ENCODE measurements around the gene CRYBB1.

CRYBB1 gene

DNA sequence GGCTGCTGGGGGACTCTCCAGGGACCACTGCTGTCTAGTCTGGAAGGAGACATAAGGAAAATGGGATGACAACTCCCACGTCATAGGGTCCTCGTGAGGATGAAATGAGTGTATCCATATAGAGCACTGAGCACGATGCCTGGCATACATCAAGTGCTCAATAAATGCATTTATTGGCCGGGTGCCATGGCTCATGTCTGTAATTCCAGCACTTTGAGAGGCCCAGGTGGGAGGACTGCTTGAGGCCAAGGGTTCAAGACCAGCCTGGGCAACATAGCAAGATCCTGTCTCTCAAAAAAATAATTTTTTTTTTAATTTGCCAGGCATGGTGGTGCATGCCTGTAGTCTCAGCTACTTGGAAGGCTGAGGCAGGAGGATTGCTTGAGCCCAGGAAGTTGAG lies 15.7 kb downstream of the CRYBB1 start:
- DNase-seq: no peak

- no peak for DNase-seq
Measured at GRCh38 chr22:26601726-26602125, 16.1 kb downstream of the CRYBB1 start.

DNA sequence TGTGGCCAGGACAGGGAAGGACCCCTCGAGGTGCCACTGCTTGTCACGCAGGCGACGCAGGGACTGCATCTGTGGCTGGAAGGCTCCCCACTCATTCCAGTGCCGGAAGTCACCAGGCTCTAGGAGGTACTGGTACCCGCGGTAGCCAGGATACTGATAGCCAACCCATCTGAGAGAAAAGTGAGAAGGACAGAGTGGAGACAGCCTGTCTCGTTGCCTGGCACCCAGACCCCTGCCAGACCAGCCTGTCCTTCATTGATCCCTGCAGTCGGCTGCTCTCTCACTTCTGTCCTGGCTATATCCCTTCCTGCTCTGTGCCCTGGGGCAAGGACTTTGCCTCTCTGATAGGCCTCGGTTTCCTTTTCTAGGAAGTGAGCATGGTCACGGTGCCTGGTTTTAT lies 18.3 kb downstream of the CRYBB1 start:
- no peak for DNase-seq

- DNase-seq: no peak
Measured at GRCh38 chr22:26597480-26597879, 20.3 kb downstream of the CRYBB1 start.

DNA sequence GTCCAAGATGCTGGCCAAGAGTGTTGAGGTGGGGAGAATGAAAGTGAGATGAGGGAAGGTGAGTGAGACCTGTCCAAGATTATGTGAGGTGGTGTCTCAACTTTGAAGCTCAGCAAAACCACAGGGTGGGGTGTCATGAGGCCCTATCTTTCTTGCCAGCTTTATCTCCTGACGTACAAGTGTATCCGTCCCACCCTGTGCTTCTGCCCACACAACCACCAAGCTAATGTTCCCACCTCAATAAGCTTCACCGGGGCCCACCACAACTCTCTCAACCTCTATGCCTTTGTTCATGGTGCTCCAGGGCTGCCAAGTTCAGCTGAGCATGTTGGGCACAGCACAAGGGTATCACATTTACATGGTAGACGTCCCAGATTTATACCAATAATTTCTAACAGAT lies 20.8 kb downstream of the CRYBB1 start:
- peak; percentile 35 for DNase-seq

DNA sequence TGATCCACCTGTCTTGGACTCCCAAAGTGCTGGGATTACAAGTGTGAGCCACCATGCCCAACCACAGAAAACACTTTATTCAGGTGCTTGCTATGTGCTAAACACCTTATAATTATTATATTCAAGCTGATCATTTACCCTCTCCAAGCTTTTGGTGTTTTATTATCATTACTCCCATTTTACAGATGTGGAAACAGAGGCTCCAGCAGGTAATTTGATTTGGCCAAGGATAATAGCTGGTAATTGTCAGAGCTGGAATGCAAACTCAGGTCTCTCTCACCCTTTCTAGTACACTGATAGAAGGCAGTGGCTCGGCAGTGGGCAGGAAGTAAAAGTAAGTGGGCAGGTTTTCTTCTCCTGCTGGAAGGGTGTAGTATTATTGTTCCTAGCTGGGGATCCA lies 24.1 kb downstream of the CRYBB1 start:
- DNase-seq: no peak

DNA sequence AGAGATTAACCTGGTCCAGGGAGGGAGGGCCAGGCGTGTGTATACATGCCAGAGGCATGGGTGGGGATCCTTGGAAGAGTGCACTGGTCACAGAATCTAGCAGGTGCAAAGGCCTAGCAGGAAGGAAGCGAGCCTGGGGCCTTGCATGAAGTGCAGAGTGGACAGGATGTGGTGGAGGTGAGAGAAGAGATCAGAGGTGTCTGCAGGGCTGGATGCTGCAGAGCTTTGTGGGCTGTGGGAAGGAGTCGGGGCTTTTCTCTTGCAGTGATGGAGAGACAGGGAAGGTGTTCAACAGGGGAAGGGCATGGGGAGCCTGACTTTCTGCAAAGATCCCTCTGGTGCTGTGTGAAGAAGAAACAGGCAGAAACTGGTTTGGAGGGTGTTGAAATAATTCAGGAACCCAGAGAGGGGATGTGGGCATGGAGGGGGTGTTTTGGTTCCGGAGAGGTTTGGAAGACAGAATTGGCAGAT lies 25.4 kb downstream of the CRYBB1 start:
- peak; percentile 27 for DNase-seq

- peak; percentile 79 for DNase-seq
Measured at GRCh38 chr22:26589845-26590736, 27.7 kb downstream of the CRYBB1 start, which contains the start of gene TPST2. TPST2 (minus strand) TSS chr22:26590132; CDS start chr22:26541630, 48,502 bp downstream.

- peak; percentile 56 for DNase-seq
Measured at GRCh38 chr22:26589367-26589844, 28.4 kb downstream of the CRYBB1 start.

DNA sequence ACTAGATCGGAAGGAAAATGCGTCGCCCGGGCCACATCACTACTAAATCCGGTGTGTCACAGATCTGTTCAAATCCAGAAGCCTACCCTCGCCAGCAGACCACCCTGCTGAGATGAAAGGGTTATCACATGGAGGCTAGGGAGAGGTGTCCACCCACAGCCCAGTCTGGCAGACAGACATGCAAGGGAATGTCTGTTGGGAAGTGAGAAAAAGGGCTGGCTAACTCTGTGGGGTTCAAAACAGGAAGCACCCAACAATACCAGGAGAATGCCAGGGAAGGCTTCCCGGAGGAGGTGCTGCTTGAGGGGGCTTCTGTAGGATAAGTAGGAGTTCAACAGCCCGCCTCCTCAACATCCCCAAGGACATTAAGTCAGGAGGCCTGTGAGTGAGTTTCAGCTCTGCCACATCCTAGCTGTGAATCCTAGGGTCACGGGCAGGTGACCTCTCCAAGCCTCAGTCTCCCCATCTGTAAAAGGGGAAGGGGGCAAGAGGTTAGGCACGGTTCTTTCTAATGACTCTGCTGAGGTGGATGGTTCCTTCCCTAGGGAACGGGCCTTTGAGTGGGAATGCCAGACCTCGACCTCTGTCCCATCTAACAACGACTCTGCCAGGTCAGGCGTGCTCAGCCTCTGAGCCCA lies 29.0 kb downstream of the CRYBB1 start:
- no peak for DNase-seq

DNA sequence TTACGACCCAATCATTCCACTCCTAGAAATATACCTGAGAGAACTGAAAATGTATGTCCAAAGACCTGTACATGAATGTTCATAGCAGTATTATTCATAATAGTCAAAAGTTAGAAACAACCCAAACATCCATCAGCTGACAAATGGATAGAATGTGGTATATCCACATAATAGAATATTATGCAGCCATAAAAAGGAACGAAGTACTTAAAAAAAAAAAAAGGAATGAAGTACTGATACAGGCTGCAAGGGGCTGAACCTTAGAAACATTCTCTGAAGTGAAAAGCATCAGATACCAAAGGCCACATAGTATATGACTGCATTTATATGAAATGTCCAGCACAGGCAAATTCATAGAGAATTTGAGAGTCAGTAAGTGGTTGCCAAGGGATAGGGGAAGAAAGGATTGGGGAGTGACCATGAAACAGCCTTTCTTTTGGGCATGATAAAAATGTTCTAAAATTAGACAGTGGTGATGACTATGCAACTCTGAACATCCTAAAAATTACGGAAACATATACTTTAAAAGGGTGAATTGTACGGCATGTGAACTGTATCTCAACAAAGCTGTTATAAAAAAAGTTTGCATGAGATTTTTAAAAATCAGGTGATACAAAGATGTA lies 29.7 kb downstream of the CRYBB1 start:
- no peak for DNase-seq

DNA sequence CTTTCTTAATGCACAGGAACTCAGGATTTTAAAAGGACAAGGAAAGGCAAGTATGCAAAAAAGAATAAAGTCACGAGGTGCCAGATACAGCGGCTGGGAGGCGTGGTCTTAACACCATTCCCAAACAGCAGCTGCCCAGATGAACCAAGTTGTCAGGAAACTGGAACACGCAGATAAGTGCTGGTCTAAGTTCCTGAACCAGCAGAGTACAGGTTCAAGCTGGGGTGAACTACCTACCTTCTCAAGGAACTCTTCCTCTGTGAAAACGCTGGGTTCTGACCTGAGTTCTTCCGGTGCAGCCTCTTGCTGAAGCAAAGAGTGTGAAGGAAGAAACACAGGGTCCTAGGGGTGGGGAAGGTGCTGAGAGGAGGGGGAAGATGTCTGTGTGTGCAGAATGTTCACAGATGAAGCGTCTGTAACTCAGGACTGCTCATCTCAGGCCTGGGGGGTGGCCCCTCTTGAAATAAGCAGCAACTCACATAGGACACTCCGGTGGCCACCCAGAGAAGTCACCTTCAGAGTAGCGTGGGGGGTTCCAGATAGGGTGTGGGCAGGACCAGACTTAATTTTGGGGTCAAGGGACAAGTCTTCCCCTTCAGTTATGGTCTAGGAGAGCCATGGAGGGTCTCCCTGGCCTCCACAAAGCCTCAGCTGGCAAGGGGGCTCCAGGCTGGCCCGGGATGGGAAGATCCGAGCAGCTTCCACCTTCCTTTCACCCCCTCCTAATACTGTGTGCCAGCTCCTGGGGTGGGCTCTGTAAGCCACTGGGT lies 31.1 kb downstream of the CRYBB1 start:
- no peak for DNase-seq

DNA sequence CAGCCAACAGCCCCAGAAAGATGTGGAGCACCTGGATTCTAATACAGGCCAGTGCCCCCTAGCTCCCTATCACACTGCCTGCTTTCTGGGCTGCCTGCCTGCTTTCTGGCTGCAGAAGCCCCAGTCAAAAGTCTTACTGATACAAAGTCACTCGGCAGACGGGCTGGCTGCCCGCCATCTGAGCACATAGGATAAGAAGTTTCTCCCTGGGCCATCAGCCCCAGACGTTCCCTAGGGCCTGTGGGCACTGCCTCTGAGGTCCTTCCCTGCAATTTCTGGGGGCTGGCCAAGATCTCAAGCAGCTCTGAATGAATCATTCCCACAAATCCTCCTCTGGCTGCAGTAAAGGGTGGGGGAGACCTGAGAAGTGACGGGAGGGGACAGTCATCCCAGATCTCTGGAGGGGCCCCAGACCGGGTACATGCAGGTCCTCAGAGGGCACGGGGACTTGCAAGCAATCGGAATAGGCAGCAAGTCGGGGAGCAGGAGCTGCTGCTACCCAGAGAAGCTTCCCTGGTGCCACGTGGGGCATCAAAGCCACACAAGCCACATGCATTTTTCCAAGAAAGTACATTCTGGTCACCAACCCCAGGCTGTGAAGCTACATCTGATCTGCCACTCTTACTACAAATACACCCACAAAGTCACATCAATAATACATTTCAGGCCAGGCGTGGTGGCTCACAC lies 32.6 kb downstream of the CRYBB1 start:
- DNase-seq: no peak

GRCh38 chr22:26584010-26584409 lies 33.8 kb downstream of the CRYBB1 start:
- DNase-seq: no peak

DNA sequence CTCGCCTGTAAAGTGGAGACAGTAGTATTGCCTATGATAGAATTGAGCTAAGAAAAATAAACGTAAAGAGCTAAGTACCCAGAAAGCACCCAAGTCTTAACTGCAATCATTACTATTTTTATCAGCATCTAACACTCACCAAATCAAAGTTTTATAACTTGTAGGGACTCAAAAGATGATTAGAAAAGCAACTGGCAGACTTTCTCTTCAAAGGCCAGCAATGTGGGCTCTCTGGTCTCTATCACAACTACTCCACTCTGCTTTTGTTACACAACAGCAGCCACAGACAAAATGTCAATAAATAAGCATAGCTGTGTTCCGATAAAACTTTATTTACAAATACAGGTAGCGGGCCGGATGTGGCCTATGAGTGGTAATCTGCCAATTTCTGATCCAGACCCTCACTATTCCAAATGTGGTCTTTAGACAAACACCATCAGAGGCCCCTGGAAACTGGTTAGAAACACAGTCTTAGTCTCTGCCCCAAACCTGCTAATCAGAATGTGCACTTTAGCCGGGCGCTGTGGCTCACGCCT lies 36.1 kb downstream of the CRYBB1 start:
- DNase-seq: no peak

DNA sequence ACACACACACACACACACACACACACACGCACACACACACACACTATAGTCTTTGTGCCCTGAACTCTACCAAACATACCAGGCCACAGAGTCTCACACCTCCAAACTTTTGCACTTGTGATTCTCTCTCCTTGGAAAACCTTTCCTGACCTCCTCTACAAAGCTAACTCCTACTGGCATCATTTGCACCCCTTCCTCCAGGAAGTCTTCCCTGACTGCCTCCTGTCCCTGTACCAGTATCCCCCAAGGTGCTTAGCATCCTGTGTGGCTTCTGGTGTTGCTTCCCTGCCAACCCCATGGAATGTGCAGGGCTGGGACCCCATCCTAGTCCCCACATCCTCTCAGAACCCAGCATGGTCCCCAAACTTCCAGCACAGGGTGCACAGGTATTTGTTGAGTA lies 36.8 kb downstream of the CRYBB1 start:
- no peak for DNase-seq

GRCh38 chr22:26580240-26580962 lies 37.4 kb downstream of the CRYBB1 start:
- no peak for DNase-seq

- peak; percentile 49 for DNase-seq
Measured at GRCh38 chr22:26579331-26579886, 38.4 kb downstream of the CRYBB1 start.

DNA sequence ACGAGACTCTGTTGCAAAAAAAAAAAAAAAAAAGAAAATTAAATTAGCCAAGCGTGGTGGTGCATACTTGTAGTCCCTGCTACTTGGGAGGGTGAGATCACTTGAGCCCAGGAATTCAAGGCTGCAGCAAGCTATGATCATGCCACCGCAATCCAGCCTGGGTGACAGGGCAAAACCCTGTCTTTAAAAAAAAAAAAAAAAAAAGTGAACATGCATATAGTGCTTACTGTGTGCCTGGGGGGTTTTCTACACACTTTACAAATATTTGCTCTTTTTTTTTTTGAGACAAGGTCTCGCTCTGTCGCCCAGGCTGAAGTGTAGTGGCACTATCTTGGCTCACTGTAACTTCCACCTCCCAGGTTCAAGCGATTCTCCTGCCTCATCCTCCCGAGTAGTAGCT lies 40.7 kb downstream of the CRYBB1 start:
- DNase-seq: no peak

GRCh38 chr22:26576026-26576680 lies 41.7 kb downstream of the CRYBB1 start:
- DNase-seq: no peak

All from activated CD8-positive, alpha-beta memory T cell treated with anti-CD3 and anti-CD28 coated beads, Interleukin-2, amount 50 U/mL, for 4 hours (primary cell).